ENCODE measurements around the gene MLST8.

MLST8 gene

DNA sequence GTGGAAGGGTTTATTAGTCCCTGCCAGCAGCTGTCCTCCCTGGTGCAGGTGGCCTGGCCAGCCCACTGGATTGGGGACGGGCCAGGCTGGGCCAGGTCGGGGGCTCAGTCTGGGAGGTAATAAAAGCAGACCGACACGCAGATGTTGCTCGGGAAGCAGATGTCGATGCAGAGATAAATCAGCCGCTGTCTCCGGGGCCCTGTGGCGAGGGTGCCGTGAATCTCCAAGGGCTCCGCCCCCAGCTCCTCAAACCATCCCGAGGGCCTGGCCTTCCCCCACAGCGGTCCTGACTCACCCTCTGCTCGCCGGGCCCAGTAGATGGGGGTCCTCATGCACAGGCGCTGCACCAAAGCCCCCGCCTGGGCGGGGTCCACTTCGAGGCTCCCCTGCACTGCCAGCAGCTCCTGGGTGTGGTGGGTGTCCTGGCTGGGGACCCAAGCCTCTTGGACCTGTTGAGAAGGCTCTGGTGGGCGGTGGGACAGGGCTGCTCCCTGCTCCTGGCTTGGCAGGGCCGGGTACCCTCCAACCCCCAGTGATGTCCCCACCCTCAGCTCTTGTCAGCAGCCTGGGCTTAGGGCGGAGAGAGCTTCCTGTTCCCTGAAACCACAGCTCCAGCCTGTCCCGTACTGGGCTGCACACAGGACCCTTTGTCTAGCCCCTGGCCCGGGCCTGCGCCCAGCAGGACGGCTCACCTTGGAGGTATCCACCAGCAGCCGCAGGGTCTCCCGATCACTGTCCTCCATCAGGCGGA lies 4.2 kb downstream of the MLST8 start:
- no peak for DNase-seq

GRCh38 chr16:2210009-2210332 lies 4.7 kb downstream of the MLST8 start:
- DNase-seq: no peak

DNA sequence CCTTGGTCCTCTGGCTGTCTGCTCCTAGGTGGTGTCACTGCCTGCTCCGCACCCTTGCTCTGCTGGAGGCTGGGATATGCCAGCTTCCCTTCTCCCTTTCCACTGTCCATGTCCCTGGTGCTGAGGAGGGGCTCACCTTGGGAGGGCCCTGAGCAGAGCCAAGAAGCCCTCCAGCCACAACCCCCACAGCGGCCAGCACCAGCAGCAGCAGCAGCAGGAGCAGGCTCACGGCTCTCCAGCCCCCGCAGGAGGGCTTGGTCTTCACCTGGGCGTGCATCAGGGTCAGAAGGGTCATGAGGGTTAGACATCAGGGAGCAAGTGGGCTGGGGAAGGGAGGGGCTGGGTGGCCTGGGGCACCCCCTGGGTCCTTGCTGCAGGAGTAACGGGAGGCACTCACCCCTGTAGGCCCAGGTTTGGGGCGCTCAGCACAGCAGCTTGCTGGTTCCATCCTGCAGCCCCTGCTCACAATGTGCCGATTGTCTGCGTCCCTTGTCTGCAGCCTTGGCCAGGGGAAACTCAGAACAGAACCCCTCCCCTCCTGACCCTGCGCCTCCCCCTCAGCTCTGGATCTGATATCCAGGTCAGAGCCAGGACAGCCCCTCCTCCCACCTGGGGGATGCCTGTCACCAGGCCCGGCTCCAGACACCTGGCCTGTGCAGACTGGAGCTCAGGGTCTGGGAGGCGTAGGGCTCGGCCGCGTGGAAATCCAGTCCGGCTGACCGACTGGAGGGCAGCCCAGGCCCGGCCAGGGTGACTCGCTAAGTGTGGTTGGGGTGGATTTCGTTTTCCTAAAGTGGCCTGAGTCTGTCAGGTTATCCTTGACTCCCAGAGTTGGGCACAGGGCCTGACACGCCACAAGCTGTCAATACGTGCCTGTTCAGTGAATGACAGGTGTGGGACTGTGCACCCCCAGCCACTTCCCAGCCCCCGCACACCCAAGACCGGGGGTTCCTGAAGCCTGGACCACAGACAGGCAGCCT lies 5.4 kb downstream of the MLST8 start, which contains the start of gene BRICD5:
BRICD5 (minus strand) TSS at position 478 of the 980 bp plus-strand sequence; CDS start at position 448, 30 bp downstream.
- peak; percentile 38 for DNase-seq

GRCh38 chr16:2211923-2212347 lies 6.7 kb downstream of the MLST8 start:
- no peak for DNase-seq

GRCh38 chr16:2212362-2213324 lies 7.4 kb downstream of the MLST8 start:
- no peak for DNase-seq

GRCh38 chr16:2213817-2214718 lies 8.8 kb downstream of the MLST8 start:
- peak; percentile 34 for DNase-seq

GRCh38 chr16:2214719-2214968 lies 9.4 kb downstream of the MLST8 start, which contains the start of gene PGP:
PGP (minus strand) TSS chr16:2214840; CDS start chr16:2214777, 63 bp downstream.
- no peak for DNase-seq

GRCh38 chr16:2216330-2216729 lies 11.1 kb downstream of the MLST8 start:
- DNase-seq: no peak

GRCh38 chr16:2223221-2223941 lies 18.1 kb downstream of the MLST8 start, which contains the start of gene E4F1:
E4F1 (plus strand) TSS chr16:2223591; CDS start chr16:2223614, 23 bp downstream.
- DNase-seq: peak; percentile 100

- peak; percentile 53 for DNase-seq
These were observed 18.8 kb downstream of the MLST8 start for GRCh38 chr16:2223942-2224486.

DNA sequence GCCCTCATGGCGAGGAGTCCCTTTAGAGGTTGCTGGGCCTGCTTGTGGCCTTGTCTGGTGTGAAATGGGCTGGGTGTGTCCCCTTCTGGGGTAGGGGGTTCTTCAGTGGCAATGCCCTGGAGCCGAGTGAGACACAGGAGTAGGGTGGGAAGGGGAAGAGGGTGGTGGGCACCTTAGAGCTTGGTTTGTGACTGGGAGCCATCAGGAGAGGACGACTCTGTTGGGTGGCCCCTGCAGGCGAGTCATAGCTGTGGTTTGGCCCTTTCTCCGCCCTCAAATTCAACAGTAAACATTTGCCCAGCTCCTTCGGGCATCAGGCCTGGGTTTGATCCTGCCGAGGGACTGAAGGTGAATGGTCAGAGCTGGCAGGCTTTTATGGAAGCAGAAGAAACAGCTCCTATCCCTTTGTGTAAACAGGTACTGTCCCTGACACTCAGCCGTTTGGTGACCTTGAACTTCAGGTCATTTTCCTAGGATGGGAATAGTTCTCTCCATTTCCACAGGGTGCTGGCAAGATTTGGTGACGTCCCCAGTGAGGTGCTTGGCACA lies 21.1 kb downstream of the MLST8 start:
- DNase-seq: no peak

GRCh38 chr16:2226918-2227317 lies 21.7 kb downstream of the MLST8 start:
- no peak for DNase-seq

GRCh38 chr16:2228161-2228824 lies 23.0 kb downstream of the MLST8 start:
- DNase-seq: no peak

DNA sequence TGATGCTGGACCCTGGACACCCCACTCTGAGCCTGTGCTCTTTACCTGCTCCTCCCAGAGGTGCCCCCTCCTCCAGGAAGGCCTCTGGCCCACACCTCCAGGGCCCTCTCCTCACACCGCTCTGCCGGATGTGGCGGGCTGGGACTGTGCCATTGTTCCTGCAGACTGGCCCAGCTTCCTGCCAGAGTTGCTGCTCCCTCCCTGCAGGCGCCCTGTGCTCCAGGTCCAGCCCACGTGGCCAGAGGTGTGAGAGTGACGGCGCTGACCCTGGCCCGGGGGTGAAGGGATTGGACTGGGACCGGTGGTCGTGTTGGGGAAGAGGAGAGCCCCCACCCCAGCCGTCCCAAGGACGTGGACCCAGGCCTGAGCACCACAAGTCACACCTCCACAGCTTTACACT lies 23.8 kb downstream of the MLST8 start:
- DNase-seq: no peak

DNA sequence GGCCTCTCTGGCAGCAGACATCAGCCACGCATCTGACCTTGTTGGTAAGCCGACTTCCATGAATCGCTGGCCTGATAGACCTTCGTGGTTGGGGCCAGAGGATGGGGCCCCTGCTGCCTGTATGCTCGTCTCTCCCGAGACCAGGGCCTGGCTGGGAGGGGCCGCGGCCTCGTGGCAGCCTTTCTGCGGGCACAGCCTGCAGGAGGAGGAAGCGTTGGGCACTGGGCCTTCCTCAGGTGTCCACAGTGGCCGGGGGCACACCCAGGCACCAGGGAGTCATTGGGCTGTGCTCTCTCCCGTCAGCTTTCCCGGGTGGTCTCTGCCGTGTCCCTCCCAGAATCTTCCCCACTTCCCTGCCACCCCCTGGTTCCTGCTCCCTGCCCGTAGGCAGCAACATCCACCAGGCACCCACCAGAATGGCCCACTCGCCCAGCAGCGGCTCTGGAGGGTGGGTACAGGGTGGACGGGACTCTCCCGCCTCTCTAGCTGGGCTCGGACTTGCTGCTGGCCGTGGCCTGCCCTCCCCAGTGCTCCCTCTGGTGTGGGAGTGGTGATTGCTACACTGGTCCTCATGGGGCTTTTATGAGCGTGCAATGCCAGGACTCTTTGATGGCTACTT lies 24.5 kb downstream of the MLST8 start:
- DNase-seq: no peak

DNA sequence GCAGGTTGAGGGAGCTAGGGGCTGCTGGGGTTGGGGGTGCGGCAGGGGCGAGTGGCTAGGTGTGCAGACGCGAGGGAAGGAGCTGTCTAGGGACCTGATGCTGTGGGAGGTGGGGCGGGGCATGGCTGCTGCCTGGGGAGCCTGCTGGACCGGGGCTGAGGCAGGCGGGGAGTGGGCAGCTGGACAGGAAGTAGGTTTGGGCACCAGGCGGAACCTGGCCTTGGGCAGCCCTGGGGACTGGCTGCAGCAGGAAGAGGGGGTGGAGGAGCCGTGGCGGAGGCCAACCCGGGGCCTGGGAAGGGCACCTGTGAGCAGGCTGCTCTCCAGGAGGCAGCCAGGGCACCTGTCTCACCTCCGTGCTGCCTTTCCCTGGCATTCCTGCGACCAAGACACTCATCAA lies 25.1 kb downstream of the MLST8 start:
- DNase-seq: no peak

GRCh38 chr16:2231016-2231931 lies 26.0 kb downstream of the MLST8 start:
- no peak for DNase-seq
